HG02642 (cell line): ENCODE data around the gene NEK1.

Experiments used
- ATAC-seq: cut with Tn5 transposase; IDR thresholded peaks from one replicate; pipeline ENCODE4 v1.9.1; 2021; ENCODE audit warnings: mild to moderate bottlenecking; ENCODE audit not compliant: unreplicated experiment, poor library complexity

The NEK1 gene, protein sequence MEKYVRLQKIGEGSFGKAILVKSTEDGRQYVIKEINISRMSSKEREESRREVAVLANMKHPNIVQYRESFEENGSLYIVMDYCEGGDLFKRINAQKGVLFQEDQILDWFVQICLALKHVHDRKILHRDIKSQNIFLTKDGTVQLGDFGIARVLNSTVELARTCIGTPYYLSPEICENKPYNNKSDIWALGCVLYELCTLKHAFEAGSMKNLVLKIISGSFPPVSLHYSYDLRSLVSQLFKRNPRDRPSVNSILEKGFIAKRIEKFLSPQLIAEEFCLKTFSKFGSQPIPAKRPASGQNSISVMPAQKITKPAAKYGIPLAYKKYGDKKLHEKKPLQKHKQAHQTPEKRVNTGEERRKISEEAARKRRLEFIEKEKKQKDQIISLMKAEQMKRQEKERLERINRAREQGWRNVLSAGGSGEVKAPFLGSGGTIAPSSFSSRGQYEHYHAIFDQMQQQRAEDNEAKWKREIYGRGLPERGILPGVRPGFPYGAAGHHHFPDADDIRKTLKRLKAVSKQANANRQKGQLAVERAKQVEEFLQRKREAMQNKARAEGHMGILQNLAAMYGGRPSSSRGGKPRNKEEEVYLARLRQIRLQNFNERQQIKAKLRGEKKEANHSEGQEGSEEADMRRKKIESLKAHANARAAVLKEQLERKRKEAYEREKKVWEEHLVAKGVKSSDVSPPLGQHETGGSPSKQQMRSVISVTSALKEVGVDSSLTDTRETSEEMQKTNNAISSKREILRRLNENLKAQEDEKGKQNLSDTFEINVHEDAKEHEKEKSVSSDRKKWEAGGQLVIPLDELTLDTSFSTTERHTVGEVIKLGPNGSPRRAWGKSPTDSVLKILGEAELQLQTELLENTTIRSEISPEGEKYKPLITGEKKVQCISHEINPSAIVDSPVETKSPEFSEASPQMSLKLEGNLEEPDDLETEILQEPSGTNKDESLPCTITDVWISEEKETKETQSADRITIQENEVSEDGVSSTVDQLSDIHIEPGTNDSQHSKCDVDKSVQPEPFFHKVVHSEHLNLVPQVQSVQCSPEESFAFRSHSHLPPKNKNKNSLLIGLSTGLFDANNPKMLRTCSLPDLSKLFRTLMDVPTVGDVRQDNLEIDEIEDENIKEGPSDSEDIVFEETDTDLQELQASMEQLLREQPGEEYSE (N-terminal part only)

DNA sequence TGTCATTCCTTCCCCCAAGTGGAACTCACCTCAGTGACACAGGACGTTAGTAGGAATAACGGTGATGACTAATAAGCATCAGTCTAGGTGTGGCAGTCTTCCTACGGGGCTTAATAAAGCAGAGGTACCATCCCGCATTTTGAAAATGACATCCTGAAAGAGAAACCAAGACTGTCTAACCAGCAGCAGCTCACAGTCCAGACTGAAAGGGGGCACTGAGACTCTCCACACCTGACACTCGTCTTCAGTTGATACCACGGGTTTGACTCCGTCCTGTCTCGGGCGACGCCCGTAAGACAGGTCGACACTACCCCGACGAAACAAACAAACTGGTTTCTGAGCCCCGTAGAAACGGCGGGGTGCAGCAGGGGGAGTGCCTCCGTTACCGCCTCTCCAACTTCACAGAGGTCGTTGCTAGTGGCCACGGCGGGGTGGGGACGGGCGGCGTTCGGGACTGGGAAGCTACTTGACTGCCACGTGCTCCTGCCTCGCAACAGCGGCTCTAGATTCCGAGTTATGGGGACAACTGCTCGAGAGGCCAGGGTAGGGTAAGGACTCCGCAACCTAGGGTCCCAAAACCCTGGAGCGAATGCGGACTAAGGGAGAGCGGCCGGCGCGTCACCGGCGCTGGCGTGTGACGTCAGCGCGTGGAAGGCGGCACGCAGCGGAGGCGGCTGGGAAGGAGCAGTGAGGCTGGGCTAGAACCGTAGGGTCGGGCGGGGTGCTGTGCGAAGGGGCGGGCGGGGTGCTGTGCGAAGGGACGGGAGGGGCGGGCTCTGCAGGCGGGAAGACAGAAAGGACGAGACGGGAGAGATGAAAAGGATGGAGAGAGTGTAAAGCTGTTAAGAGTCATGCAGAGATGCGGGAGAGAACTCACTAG, at the start of gene NEK1:
Gene NEK1 (minus strand): TSS at position 593 of the 880 bp plus-strand sequence. CDS start 9,953 bp downstream, outside the sequence.
- ATAC-seq = peak; percentile 97

- no peak for ATAC-seq
Observed at GRCh38 chr4:169661761-169662160, 49.4 kb upstream of the NEK1 start.

- ATAC-seq = no peak
Observed at GRCh38 chr4:169660929-169661328, 48.5 kb upstream of the NEK1 start.

DNA sequence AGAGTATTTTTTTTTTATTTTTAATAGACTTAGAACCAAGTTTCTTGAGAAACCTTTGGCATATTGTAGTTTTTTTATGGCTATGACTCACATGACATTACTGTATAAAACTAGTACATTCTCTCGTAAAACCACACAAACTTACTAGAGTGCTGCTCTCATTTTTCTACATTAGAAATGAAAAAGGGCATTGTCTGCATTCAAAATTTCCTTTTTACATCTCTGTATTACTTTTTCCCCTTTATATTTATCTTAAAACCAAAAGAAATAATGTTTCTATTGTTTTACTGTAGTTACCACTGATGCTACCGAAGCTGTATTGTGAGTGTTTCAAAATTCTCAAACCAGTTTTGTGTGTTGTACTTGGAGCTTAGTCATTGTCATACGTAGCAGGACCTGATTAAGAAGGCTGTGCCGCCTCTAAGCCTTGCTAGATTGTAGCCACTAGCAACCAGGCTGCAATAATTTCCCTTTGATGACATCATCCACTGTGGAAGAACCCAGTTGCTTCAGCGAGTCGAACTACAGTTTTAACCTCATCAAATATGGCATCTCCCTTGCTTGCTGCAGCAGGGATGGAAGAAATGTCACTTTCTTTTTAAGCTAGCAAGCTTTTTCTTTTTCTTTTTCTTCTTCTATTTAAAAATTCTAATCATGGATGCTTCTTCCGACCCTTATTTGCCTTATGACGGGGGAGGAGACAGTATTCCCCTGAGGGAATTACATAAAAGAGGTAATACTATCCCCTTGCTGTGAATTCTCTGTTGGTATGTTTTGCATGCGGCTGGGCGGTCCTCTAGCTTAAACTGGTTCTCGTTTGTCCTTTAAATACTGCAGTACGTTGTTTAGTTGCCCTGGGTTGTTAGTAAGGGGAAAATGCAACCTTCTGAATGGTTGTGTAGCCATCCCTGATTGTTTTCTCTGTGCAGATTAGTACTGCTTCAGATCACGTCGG, 47.6 kb upstream of the NEK1 start:
- peak; percentile 98 for ATAC-seq

DNA sequence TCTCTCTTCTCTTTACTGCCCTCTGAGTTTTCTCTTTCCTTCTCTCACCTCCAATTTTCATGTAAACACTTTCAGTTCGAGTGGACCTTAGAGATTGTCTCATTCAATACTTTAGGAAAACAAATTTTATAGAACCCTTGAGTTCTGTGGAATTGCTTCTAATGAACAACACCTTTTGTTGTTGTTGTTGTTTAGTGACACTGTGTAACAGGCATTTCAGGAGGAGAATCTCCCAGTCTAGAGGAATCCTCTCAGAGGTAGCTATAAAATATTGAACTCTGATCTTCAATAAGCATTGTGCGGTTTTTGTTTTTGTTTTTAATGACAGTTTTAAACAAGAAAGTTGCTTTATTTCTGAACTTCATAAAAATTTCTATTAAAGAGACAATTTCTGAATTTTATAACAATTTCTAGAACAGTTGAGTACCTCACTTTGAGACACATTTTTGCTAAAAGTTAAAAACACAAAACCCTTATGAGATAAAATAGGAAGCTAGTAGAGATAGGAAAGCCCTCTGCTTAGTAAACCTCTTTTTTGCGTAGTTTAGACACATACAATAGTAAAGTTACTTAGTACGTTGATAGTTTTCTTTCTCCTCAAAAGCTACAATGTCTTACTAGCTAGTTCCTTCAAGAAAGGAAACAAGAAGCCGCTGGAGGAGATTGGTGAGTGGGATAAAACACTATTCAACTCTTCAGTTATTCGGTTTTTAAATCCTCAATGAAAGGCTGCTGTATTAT, 46.8 kb upstream of the NEK1 start:
- no peak for ATAC-seq

DNA sequence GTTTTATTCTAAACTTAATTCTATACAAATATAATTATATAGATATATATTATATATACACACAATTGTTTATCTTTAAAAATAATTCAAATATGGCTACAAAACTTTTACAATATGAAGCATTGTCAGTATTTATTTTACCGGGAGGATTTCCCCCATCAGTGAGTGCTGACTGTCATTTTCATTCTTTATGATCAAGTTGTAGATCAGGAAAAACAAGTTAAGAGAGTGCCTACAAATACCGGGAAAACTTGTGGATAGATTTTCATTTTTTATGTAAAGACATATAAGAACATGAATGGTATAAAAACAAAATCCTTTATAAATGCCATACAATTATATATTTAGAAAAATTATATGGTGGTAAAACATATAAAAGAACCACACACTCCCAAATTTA, 45.8 kb upstream of the NEK1 start:
- no peak for ATAC-seq

DNA sequence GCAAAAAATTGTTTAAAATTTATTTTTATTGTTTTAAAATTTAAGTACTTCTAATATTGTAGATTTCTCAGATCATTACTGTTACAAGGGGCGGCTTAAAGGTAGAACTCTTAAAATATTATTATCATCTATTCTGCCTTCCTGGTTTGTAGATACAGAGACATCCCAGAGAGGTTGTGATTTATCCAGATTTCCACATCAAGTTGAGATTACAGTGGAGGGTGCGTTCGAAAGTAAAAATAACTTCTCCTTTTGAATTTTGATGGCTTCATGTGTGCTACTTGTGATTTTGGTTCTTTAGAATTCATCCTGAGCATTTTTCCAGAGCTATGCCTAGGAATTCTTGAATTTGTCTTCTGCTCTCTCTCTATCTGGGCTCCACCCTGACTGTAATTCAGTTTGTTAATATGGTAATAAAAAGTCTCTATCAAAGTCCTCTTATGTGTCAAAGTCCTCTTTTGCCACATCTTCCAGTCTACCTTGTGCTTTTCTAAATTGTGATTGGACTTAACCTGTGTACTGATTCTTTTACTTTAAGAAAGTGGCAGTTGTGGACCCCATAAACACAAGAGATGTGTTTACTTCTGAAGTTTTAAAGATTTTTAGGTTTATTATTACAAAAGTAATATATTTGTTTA, 45.2 kb upstream of the NEK1 start:
- ATAC-seq = no peak

DNA sequence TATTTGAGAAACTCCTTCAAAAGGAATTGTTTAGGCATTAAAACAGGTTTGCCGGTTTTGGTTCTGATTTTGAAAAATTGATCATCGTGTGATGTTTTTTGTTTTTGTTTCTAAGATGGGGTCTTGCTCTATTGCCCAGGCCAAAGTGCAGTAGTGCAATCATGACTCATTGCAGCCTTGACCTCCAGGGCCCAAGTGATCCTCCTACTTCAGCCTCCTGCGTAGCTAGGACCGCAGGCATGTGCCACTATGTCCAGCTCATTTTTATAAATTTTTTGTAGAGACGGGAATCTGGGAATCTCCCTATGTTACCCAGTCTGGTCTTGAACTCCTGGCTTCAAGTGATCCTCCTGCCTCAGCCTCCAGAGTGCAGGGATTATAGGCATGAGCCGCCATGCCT, 43.0 kb upstream of the NEK1 start:
- no peak for ATAC-seq

GRCh38 chr4:169652535-169652934, 40.2 kb upstream of the NEK1 start:
- ATAC-seq = no peak

- ATAC-seq = no peak
Observed at GRCh38 chr4:169650227-169650936, 38.0 kb upstream of the NEK1 start.

GRCh38 chr4:169649545-169650226, 37.3 kb upstream of the NEK1 start:
- no peak for ATAC-seq

GRCh38 chr4:169645627-169646026, 33.2 kb upstream of the NEK1 start:
- no peak for ATAC-seq

DNA sequence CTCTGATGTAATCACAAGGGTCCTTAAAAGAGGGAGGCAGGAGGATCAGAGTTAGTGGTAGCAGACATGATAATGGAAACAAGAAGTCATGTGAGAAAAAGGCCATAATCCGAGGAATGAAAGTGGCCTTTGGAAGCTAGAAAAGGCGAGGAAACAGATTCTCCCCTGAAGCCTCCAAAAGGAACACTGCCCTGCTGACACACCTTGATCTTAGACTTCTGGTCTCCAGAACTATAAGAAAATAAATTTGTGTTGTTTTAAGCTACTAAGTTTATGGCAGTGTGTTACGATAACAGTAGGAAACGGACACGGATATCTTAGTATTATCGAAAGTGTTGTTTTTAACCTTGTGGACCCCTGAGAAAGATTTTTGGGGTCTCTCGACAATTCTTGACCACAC, 32.4 kb upstream of the NEK1 start:
- ATAC-seq = no peak

DNA sequence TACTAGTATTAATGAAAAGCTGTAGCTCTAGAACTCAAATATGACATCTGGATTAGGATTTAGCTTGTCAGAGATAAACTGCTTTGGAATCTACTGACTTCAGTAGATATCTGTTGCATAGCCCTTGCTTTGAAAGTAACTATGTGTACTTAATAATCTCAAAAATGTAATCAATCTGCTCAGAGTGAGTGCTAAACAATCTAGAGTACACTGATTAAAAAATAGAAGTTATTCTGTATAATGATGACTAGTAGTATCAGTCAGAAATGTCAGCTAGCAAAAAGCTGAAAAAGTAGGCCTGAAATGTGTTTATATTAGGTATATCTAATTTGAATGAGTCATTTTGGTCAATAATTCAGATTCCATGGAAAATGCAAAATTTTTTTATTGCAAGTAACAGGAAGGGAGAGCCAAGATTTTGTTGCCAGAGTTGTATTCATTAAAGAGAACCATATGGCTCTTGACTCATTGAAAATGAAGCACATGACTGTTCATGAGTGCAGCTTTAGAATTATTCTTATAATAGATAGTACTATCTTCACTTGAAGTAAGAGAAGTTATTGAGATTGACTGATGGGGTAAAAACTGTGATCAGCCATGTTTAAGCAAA, 28.0 kb upstream of the NEK1 start:
- ATAC-seq = no peak

GRCh38 chr4:169634975-169635374, 22.6 kb upstream of the NEK1 start:
- no peak for ATAC-seq

DNA sequence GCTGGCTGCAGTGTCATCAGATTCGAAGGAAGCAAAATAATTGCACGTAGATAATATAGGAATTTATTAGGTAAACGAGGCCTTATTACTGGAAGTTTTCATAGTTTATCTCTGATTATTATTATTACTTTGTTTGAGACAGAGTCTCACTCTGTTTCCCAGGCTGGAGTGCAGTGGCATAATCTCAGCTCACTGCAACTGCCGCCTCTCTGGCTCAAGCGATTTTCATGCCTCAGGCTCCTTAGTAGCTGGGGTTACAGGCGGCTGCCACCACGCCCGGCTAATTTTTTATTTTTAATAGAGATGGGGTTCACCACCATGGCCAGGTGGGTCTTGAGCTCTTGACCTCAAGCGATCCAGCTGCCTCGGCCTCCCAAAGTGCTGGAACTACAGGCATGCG, 20.5 kb upstream of the NEK1 start:
- no peak for ATAC-seq
